Ascending aorta (tissue), 2 donors: ENCODE measurements around the gene SPO11. TPM values are rescaled to one million over a fixed set of nuclear protein-coding genes. Genes with fewer than 3 reads are reported as not detected.

Experiments used
- DNase-seq, 2 donors: peaks; one replicate each; pipeline ENCODE4 v3.0.0-alpha.2; 2019; ENCODE audit warnings: low spot score in 2 of 2
- H3K27ac ChIP-seq, 2 donors: fragments of 200-600 bp; sonication (generic); one replicate each; pipeline ENCODE4 v1.5.1; 2016 to 2017; ENCODE audit warnings: mild to moderate bottlenecking in 1 of 2
- H3K27me3 ChIP-seq: fragments of 200-600 bp; sonication (generic); one replicate; pipeline ENCODE4 v1.5.1; 2017
- H3K36me3 ChIP-seq, 2 donors: fragments of 200-600 bp; sonication (generic); one replicate each; pipeline ENCODE4 v1.5.1; 2016
- H3K4me1 ChIP-seq, 2 donors: fragments of 200-600 bp; sonication (generic); one replicate each; pipeline ENCODE4 v1.5.1; 2016 to 2017; ENCODE audit warnings: mild to moderate bottlenecking in 1 of 2
- H3K4me3 ChIP-seq, 2 donors: fragments of 200-600 bp; sonication (generic); one replicate each; pipeline ENCODE4 v1.5.1; 2016 to 2017; ENCODE audit warnings: mild to moderate bottlenecking in 1 of 2
- H3K9me3 ChIP-seq, 2 donors: fragments of 200-600 bp; sonication (generic); one replicate each; pipeline ENCODE4 v1.5.1; 2016
- CTCF ChIP-seq, 3 experiments: fragments of 200-600 bp in 2 of 3; fragments of 450-650 bp in 1 of 3; sonication (generic) in 2 of 3; IDR thresholded peaks; one replicate each; pipeline ENCODE4 v1.5.1; 2016 to 2019; ENCODE audit warnings: antibody characterized with exemption in 3 of 3, mild to moderate bottlenecking in 1 of 3, moderate library complexity in 1 of 3
- intact Hi-C: fragments of 100-400 bp; cut with DNase I; formaldehyde crosslinking; loops from one replicate; pipeline ENCODE4 v1.15.1; 2023
- total RNA-seq: library from RNA; depleted of rRNA; stranded (reverse); fragments of >200 nt; gene quantifications from one replicate; pipeline ENCODE4 v1.1.0, GENCODE V29; 2016

The SPO11 gene
- total RNA-seq, 1 donor from 2014 or later = not detected

DNA sequence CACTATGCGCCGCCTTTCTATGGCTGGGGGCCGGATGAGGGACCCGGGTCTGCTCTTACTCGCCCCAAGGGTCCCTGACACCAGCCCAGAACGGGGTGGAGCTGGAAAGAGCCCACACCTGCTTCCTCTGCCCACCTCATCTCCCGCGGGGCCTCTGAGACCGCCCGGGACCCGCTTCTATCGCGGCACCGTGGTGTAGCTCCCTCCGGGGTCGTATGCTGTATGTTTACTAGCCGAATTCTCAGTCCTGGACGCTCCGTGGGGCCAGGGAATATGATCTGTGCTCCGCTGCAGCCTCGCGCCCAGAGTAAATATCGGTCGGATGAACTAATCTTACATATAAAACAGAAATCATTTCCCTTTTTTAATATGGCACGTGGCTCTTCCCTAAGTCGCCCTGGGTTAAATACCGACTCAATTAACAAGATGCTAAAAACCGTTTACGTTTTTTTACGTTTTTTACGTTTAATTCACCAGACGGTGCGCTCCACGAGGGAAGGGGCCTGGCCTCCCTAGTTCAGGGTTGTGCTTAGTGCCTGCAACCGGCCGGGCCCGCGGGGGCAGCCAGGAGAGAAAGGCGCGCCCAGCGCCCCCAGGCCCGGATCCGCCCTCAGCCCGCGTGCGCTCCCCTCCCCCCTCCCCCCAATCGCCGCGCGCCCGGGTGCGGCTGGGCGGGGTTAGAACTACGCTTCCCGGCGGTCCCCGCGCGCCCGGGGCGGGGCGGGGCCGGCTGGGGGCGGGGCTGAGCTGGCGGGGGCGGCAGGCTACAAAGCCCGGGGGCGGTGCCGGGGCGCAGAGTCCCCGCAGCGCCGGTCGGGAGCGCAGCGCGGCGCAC lies 61.2 kb downstream of the SPO11 start, which contains the start of gene RBM38:
Gene RBM38 (plus strand): TSS at position 793 of the 835 bp plus-strand sequence. CDS start 186 bp downstream, outside the sequence.
- no peaks in the 10 kb centered on the region for H3K27me3 ChIP-seq
- DNase-seq = peak in 1 of 2 donors; percentile 67
- H3K4me1 ChIP-seq = peaks cover 3 to 42% of the 10 kb centered on the region in 2 donors
- intact Hi-C loops = loop anchor here (2.0 to 10.0 kb wide), 4 partner anchors 68 to 304 kb away; no protein-coding TSS in a partner anchor
- no peak for TF ChIP-seq CTCF (IDR thresholded peaks at IDR 0.05)
- peaks cover 3 to 7% of the 10 kb centered on the region in 2 donors for H3K36me3 ChIP-seq
- no peaks in the 10 kb centered on the region for H3K9me3 ChIP-seq
- H3K27ac ChIP-seq = peak within 1 kb of the TSS; percentile 82 to 91
- peak within 1 kb of the TSS; percentile 79 to 83 for H3K4me3 ChIP-seq

- TF ChIP-seq CTCF (IDR thresholded peaks at IDR 0.05) = no peak
- Histone ChIP-seq H3K4me3 (peak overlapping the region; percentile 79 to 83), H3K36me3 (peaks cover 7% of the 10 kb centered on the region in 2 donors), H3K9me3 (no peaks in the 10 kb centered on the region), H3K4me1 (peaks cover 6 to 50% of the 10 kb centered on the region in 2 donors), H3K27me3 (no peaks in the 10 kb centered on the region), H3K27ac (peak overlapping the region; percentile 82 to 91)
- no peak for DNase-seq
- intact Hi-C loops = loop anchor here (2.0 to 10.0 kb wide), 4 partner anchors 67 to 303 kb away; no protein-coding TSS in a partner anchor
These were observed 62.1 kb downstream of the SPO11 start for GRCh38 chr20:57391439-57392301.

- peaks cover 6 to 58% of the 10 kb centered on the region in 2 donors for H3K4me1 ChIP-seq
- peaks cover 15 to 16% of the 10 kb centered on the region in 2 donors for H3K36me3 ChIP-seq
- peak overlapping the region; percentile 82 to 91 for H3K27ac ChIP-seq
- no peaks in the 10 kb centered on the region for H3K9me3 ChIP-seq
- TF ChIP-seq CTCF (IDR thresholded peaks at IDR 0.05) = no peak
- peak; percentile 60 to 77 for DNase-seq
- no peaks in the 10 kb centered on the region for H3K27me3 ChIP-seq
- intact Hi-C loops = loop anchor here (5.0 to 10.0 kb wide), 3 partner anchors 190 to 302 kb away; no protein-coding TSS in a partner anchor
- H3K4me3 ChIP-seq = peak overlapping the region; percentile 79 to 83
These were observed 63.1 kb downstream of the SPO11 start for GRCh38 chr20:57392512-57393271.

Other genes starting within 250 kb of the SPO11 start
- gene BMP7, start 63.2 kb upstream of the SPO11 start, total RNA-seq = not detected
- 9.5 TPM for gene RAE1, start 21.5 kb downstream of the SPO11 start, total RNA-seq
- gene RBM38, start 61.6 kb downstream of the SPO11 start, total RNA-seq = 24.6 TPM
- not detected for gene CTCFL, start 195.3 kb downstream of the SPO11 start, total RNA-seq
- 7.7 TPM for gene PCK1, start 231.3 kb downstream of the SPO11 start, total RNA-seq